H54 (cell line): ENCODE measurements around the gene GSC2.

Experiments
- DNase-seq: peaks from one replicate; pipeline ENCODE4 v3.0.0; 2011; ENCODE audit warnings: low spot score, mixed read lengths; ENCODE audit not compliant: insufficient read length
- FAIRE-seq: peaks from 3 replicates; lab custom pipeline; 2011; peaks lifted over from hg19 to GRCh38; lab: Jason Lieb, UNC
- POLR2A ChIP-seq: IDR thresholded peaks from 2 replicates; pipeline ENCODE4 v1.6.1; 2011; ENCODE audit warnings: low read depth, mild to moderate bottlenecking, low read length

The GSC2 gene

GRCh38 chr22:19181786-19182471 lies 31.8 kb upstream of the GSC2 start:
- DNase-seq: no peak
- no peak for FAIRE-seq

GRCh38 chr22:19180740-19181410 lies 30.8 kb upstream of the GSC2 start:
- FAIRE-seq: no peak
- DNase-seq: no peak
- no peak for TF ChIP-seq POLR2A

More at GRCh38 chr22:19181786-19182471, 31.8 kb upstream of the GSC2 start:
- no peak for TF ChIP-seq POLR2A

- TF ChIP-seq POLR2A: no peak
- no peak for FAIRE-seq
- DNase-seq: no peak
These were observed 30.1 kb upstream of the GSC2 start for GRCh38 chr22:19180234-19180633.

DNA sequence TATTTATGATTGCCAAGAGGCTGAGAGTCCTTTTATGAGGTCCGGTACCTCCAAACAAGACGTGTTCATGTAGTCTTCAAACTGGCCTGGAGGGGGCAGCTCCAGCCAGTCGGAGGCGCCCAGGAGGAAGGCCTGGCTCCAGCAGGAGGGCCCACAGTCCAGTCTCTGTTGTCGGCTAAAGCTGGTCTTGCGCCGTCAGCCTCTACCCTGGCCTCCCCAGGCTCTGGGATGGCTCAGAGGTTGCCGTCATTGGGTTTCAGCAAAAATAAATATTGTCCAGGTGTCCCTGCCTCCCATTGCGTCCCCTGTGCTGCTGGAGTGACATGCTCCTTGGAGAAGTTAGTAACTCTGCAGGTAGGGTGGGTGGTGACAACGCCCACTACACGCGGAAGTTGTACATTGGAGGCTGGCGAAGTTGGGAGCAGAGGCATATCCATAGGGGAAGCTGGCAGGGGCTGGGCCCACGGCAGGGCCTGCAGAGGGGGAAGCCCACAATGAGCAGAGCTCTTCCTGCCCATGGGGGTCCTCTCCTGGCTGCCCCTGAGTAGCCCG lies 29.5 kb upstream of the GSC2 start:
- TF ChIP-seq POLR2A: no peak
- DNase-seq (peak; percentile 59), FAIRE-seq (no peak)

DNA sequence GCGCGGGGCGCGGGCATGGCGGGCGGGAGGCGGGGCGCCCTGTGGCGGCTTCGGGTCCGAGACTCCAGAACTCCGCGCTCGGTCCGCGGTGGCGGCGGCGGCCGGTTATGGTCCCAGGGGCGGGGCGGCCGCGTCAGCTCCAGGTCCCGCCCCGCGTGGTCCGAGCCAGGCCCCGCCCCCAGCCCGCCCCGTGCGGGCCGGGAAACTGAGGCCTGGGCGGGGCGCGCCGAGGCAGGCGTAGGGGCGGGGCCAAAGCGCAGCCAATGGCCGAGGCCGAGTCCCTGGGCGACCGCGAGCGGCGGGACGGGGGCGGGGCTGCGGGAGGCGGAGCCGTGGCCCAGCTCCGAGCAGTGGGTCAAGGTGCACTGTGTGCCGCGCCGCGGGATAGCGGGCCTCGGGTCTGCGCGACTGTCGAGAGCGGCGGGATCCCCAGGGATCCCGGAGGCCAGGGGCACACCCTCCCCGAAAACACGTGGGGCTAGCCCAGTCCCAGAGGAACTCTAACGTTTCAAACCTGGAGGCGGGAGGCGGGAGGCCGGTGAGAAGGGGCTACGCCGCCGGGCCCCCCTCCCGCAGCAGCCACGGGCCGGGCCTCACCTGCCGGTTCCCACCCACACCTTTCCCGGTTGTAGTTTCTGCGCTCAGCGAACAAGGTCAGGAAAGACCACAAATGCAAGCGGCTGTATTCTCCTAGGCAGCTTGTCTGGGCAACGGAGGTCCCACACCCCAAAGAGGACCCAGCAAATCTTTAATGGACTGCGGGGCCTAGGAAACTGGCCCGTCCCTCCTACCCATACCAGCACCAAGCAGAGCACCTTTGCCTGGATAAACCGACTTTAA lies 28.8 kb upstream of the GSC2 start, which contains the start of gene SLC25A1:
Gene SLC25A1 (minus strand): TSS at position 80 of the 840 bp plus-strand sequence. CDS start 63 bp downstream, at position 17.
- DNase-seq (peak; percentile 73), FAIRE-seq (no peak)

DNA sequence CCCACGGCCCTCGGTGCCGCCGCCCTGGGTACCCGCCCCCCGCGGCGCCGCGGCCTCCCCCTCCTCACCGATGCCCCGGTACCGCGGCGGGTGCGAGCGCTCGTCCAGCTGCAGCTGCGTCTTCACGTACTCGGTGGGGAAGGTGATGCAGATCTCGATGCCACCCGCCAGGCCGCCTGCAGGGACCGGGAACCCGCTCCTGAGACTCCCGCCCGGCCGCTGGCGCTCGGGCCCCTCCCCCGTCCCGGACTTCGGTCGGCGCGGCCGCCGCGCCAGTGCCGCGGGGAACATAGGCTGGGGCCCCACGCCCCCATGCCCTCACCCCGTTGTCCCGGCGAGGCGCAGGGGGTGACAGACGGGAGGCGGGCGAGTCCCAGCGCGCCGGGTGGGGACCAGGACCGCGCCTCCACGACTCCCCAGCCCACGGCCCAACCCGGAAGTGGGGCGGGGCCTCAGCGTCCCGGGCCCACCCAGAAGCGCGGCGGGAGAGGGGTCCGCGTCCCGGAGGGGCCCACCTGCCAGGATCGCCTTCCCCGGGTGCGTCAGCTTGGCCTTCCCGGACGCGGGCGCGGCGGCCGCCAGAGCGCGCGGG lies 28.1 kb upstream of the GSC2 start:
- no peak for FAIRE-seq
- no peak for TF ChIP-seq POLR2A
- no peak for DNase-seq

More for the DNA sequence above, 28.8 kb upstream of the GSC2 start, which contains the start of gene SLC25A1:
- peak; percentile 32; the same call in 1 of the 2 replicates for TF ChIP-seq POLR2A

DNA sequence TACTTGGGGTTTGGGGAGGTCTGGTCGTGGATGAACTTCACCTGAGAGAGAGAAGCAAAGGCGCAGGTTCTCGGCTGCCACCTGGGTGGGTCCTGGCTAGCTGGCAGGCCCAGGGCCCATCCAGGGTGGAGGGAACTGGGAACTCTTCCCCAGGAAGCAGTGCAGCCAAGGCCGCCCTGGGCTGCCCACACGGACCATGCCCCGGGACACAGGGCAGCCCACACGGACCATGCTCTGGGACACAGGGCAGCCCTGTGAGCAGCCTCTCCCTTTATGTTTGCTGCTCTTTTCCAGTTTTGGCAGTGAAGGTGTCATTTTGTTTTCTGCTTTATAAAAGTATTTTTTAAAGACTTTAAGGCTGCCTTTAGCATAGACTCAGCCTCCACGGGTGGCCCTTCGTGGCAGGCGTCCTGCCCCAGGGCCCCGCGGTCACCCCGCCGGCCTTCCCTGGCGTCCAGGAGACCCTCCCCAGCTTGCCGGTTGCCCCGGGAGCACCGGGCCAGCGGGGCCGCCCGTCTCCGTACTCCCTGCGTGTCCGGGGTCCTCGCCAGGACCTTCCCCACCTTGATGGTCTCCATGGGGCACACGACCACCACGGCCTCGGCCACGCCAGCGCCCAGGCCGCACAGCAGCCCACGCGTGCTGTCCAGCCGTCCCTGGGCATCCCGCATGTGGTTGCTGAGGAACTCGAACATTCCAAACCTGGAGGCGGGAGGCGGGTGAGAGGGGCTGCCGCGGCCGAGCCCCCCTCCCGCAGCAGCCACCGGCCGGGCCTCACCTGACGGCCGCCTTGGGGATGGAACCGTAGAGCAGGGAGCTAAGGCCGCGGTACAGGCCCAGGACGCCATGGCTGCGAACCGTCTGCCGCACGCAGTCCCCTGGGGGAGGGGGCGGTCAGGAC lies 27.3 kb upstream of the GSC2 start:
- DNase-seq: no peak
- no peak for FAIRE-seq

DNA sequence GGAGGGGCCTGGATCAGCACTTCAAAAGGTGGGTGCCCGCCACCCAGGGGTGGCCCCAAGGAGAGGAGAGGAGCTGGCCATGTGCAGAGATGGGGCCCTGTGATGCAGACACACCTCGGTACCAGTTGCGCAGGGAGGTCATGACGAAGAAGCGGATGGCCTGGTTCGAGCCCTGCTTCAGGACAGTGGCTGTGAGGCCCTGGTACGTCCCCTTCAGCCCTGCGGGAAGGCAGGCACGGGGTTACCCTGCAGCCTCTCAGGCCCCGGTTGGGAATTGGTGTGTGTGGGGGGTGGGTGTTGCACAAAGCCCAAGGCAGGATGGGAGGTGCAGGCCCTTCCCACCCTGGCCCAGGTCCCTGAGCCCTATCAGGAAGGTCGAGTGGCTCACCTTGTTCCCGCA lies 26.6 kb upstream of the GSC2 start:
- no peak for FAIRE-seq
- no peak for TF ChIP-seq POLR2A
- DNase-seq: no peak

More for the DNA sequence above, 27.3 kb upstream of the GSC2 start:
- no peak for TF ChIP-seq POLR2A

DNA sequence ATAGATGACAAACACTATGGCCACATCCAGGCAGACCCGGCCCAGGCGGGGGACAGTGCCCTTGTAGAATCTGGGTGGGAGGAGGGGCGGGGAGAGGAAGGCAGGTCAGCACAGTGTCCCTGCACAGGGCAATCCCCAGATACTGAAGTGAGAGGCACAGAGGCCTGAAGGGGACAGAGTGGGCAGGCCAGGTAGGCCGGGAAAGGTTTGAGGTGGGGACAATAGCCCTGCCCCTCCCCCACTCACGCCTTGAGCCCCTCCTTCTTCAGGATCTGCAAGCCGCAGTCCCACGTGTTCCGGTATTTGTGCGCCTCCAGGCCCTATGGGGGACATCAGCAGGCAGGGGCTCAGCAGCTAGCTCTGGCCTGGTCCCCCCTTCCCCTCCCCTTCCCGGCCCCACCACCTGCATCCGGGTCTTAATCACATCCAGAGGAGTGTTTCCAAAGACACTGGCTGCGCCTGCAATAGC lies 26.1 kb upstream of the GSC2 start:
- no peak for TF ChIP-seq POLR2A
- DNase-seq (no peak), FAIRE-seq (no peak)

GRCh38 chr22:19175602-19176174 lies 25.6 kb upstream of the GSC2 start:
- no peak for FAIRE-seq
- no peak for TF ChIP-seq POLR2A
- no peak for DNase-seq

DNA sequence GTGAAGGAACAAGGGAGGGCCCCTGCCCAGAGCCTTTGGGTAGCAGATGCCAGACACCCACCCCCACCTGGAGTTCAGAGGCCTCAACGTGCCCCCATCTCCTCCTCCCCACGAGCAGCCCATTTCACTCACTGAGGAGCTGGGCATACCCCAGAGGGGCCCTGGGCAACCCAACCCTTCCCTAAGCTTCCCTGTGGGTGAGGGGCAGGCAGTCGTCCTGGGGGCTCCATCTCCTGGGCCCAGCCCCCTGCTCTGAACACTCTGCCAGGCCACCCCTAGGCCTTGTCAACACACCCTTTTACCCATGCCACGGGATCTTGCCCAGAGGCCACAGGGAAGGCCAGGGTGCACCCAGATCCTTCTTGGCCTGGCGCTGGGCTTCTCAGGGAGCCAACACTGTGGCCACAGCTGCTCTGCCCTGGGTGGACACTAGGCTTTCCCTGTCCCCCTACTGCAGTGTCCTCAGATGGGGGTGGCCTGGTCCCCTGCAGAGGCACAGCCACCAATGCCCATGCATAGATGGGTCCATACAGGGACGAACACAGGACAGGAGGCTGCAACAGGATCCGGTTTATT lies 25.0 kb upstream of the GSC2 start:
- TF ChIP-seq POLR2A: no peak
- no peak for FAIRE-seq
- DNase-seq: no peak
